Measurements from ENCODE around the gene NEDD4L. TPM values are rescaled to one million over a fixed set of nuclear protein-coding genes. Genes with fewer than 3 reads are reported as not detected.

NEDD4L gene
- polyA plus RNA-seq, 1 experiment: 14.1 TPM

DNA sequence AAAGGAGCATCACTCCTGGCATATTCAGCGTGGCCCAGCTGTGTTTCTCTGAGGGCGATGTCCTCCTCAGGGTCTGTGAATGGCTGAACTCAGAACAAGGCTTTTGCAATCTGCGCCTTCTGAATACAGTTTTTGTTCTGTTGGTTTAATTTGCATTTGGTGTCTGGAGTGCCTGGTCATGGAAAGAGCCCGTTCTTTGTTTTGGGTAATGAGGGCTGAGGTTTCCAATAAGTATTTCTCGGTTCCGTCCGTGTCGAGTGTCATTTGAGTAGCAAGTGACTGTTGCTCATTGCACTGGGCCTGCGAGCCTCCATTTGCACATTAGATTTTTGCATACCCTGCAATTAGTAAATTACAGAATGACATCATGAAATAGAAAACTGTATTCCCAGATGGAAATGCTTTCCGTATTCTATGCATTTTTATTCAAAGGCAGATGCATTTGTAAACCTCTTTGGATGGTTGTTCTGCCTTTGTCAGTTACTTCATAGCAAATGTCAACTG is 57.3 kb downstream of the NEDD4L start:
- DNase-seq (ENCODE audit: low read depth): no peak
- no peaks in the 10 kb centered on the region for H3K36me3 ChIP-seq (ENCODE audit: control insufficient read depth, insufficient read depth, low read length)
- no peak for TF ChIP-seq CTCF (IDR thresholded peaks at IDR 0.05; ENCODE audit: insufficient read depth, low read depth, low read length)
- no peaks in the 10 kb centered on the region for H3K27me3 ChIP-seq (ENCODE audit: control insufficient read depth, insufficient read depth, low read length)
- no peak overlapping the region for H3K4me3 ChIP-seq (ENCODE audit: low read depth, low read length)
- ChIA-PET CTCF (interaction anchor here (0.9 kb wide), 1 partner anchor 97 kb away, joined by 3 read pairs; no protein-coding TSS in a partner anchor), POLR2A (no interaction called here)

GRCh38 chr18:58102018-58102417 is 58.0 kb downstream of the NEDD4L start:
- no peak for DNase-seq (ENCODE audit: low read depth)
- Histone ChIP-seq H3K27me3 (ENCODE audit: control insufficient read depth, insufficient read depth, low read length) (no peaks in the 10 kb centered on the region), H3K4me3 (ENCODE audit: low read depth, low read length) (no peak overlapping the region), H3K36me3 (ENCODE audit: control insufficient read depth, insufficient read depth, low read length) (no peaks in the 10 kb centered on the region)
- no peak for TF ChIP-seq CTCF (IDR thresholded peaks at IDR 0.05; ENCODE audit: insufficient read depth, low read depth, low read length)
- CTCF ChIA-PET: interaction anchor here (0.9 kb wide), 1 partner anchor 98 kb away, joined by 3 read pairs; no protein-coding TSS in a partner anchor
- POLR2A ChIA-PET: no interaction called here

GRCh38 chr18:58102875-58103274 is 58.8 kb downstream of the NEDD4L start:
- Histone ChIP-seq H3K36me3 (ENCODE audit: control insufficient read depth, insufficient read depth, low read length) (no peaks in the 10 kb centered on the region), H3K27me3 (ENCODE audit: control insufficient read depth, insufficient read depth, low read length) (no peaks in the 10 kb centered on the region), H3K4me3 (ENCODE audit: low read depth, low read length) (no peak overlapping the region)
- CTCF ChIA-PET: interaction anchor here (1.3 to 1.4 kb wide), 2 partner anchors 16 to 60 kb away, joined by 4 read pairs; partner anchors contain the start of gene NEDD4L
- POLR2A ChIA-PET: no interaction called here
- TF ChIP-seq CTCF (IDR thresholded peaks at IDR 0.05; ENCODE audit: insufficient read depth, low read depth, low read length): no peak
- DNase-seq (ENCODE audit: low read depth): no peak

DNA sequence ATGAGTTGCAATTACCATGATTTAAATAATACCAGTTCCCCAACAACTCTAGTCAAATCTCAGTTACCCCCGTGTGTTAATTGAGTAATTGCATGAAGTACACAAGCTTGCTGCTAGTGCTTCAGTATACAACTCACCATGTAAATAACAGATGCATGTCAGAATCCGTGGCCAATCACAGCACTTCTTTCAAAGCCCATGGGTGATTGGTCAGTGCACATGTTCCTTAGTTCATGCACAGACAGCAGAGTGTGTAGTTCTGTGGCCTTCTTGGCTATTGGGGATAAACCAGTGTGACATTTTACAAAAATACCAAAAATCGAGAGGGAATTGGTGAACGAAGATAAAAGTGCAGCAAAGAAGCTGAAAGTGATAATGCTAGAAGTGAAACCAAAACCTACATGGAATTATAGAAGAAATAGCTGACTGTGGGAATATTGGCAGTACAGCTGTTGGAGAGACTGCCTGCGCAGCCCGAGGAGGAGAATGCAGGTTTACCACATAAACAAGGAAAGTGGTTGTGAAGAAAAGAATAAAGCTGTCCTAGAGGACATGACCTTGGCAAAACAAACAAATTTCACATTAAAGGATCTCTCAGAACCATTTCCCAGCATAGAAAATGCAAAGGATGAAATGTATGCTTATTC is 59.4 kb downstream of the NEDD4L start:
- ChIA-PET POLR2A (no interaction called here), CTCF (interaction anchor here (1.3 to 1.4 kb wide), 2 partner anchors 16 to 60 kb away, joined by 4 read pairs; partner anchors contain the start of gene NEDD4L)
- DNase-seq (ENCODE audit: low read depth): no peak
- H3K4me3 ChIP-seq (ENCODE audit: low read depth, low read length): no peak overlapping the region
- H3K27me3 ChIP-seq (ENCODE audit: control insufficient read depth, insufficient read depth, low read length): no peaks in the 10 kb centered on the region
- no peak for TF ChIP-seq CTCF (IDR thresholded peaks at IDR 0.05; ENCODE audit: insufficient read depth, low read depth, low read length)
- H3K36me3 ChIP-seq (ENCODE audit: control insufficient read depth, insufficient read depth, low read length): no peaks in the 10 kb centered on the region

- Histone ChIP-seq H3K4me3 (ENCODE audit: low read depth, low read length) (no peak overlapping the region), H3K27me3 (ENCODE audit: control insufficient read depth, insufficient read depth, low read length) (no peaks in the 10 kb centered on the region), H3K36me3 (ENCODE audit: control insufficient read depth, insufficient read depth, low read length) (no peaks in the 10 kb centered on the region)
- no peak for DNase-seq (ENCODE audit: low read depth)
- POLR2A ChIA-PET: no interaction called here
- no peak for TF ChIP-seq CTCF (IDR thresholded peaks at IDR 0.05; ENCODE audit: insufficient read depth, low read depth, low read length)
- CTCF ChIA-PET: interaction anchor here (1.2 to 2.6 kb wide), 5 partner anchors 12 to 222 kb away, joined by 3 to 8 read pairs (median 4); partner anchors contain the start of gene NEDD4L
Observed at GRCh38 chr18:58104096-58104495, 60.1 kb downstream of the NEDD4L start.

Measured in BJ (cell line).